ENCODE measurements around the gene STK32B.

- TF ChIP-seq CTCF (tag by site-specific recombination; IDR thresholded peaks at IDR 0.05) (no peak), YY1 (tag by site-specific recombination; IDR thresholded peaks at IDR 0.05) (no peak), ZNF132 (tag by site-specific recombination; IDR thresholded peaks at IDR 0.05; ENCODE audit: borderline replicate concordance) (no peak), ZNF114 (tag by site-specific recombination; IDR thresholded peaks at IDR 0.05) (no peak), ZNF777 (tag by site-specific recombination; IDR thresholded peaks at IDR 0.05; ENCODE audit: borderline replicate concordance) (no peak), ELK4 (IDR thresholded peaks at IDR 0.05; ENCODE audit: borderline replicate concordance, low read depth, low read length) (no peak), PBX3 (CRISPR knock-in tag; IDR thresholded peaks at IDR 0.05) (no peak), ZNF140 (tag by site-specific recombination; IDR thresholded peaks at IDR 0.05) (no peak), ZNF138 (tag by site-specific recombination; IDR thresholded peaks at IDR 0.05; ENCODE audit: borderline replicate concordance) (no peak), ZNF549 (tag by site-specific recombination; IDR thresholded peaks at IDR 0.05) (no peak)
Measured at GRCh38 chr4:5497489-5497888, 446.2 kb downstream of the STK32B start.

Data from HEK293 (cell line).